Stimulated activated naive CD8-positive, alpha-beta T cell treated with anti-CD3 and anti-CD28 coated beads, Interleukin-15, amount 100 ng/mL, for 72 hours (primary cell): Measurements from ENCODE around the gene PIK3R4.

ENCODE experiments used
- ATAC-seq: fragments of 150-1000 bp; cut with Tn5 transposase; 2 replicates; pipeline ENCODE4 v1.10.0; 2021; ENCODE audit warnings: mild to moderate bottlenecking, moderate library complexity
- DNase-seq, 2 donors: peaks; one replicate each; pipeline ENCODE4 v3.0.0; 2021 to 2022
- H3K27ac Mint-ChIP-seq, 2 donors: one replicate each; pipeline ENCODE4 v1.8.0; 2022; ENCODE audit warnings: mild to moderate bottlenecking in 2 of 2, mixed read lengths in 2 of 2, moderate library complexity in 2 of 2
- H3K27me3 Mint-ChIP-seq: one replicate; pipeline ENCODE4 v1.8.0; 2022; ENCODE audit warnings: mixed read lengths
- H3K4me1 Mint-ChIP-seq: one replicate; pipeline ENCODE4 v1.8.0; 2022; ENCODE audit warnings: mild to moderate bottlenecking, mixed read lengths
- H3K4me3 Mint-ChIP-seq, 2 donors: one replicate each; pipeline ENCODE4 v1.8.0; 2022; ENCODE audit warnings: mild to moderate bottlenecking in 2 of 2, mixed read lengths in 2 of 2, moderate library complexity in 1 of 2
- H3K9me3 Mint-ChIP-seq, 2 donors: one replicate each; pipeline ENCODE4 v1.8.0; 2022; ENCODE audit warnings: mixed read lengths in 2 of 2

The PIK3R4 gene

DNA sequence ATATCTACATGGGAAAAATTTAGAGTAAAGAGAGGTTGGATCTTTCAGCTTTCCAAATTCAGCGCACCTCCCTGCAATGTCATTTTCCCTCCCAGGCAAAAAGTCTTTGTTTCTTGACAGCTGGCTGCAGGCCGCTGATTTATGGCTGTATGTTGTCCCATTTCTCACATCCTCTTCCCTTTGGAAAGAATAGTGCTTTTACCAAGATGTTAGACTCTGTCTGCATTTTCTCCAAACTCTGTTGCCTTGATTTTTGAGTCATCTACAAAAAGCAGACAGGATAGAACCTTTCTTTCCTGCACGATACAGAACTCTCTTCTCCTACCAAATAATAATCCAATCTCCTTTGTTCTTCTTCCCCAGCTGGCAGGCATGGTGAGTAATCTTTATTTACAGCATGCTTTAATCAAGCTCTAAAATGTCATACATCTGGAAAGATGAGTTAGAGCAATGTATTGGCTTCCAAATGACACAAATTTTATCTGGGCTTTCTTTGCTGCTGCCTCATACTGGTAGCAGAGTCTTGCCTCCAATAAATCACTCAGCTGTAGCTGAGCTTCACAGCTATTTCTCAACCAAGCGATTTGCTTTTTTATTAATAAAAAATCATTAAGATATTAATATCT lies 101.9 kb downstream of the PIK3R4 start:
- Mint-ChIP-seq H3K4me3 (no peak overlapping the region), H3K9me3 (no peaks in the 10 kb centered on the region), H3K27me3 (peaks cover 22% of the 10 kb centered on the region), H3K4me1 (no peaks in the 10 kb centered on the region), H3K27ac (no peak overlapping the region)
- ATAC-seq (no peak), DNase-seq (no peak)

DNA sequence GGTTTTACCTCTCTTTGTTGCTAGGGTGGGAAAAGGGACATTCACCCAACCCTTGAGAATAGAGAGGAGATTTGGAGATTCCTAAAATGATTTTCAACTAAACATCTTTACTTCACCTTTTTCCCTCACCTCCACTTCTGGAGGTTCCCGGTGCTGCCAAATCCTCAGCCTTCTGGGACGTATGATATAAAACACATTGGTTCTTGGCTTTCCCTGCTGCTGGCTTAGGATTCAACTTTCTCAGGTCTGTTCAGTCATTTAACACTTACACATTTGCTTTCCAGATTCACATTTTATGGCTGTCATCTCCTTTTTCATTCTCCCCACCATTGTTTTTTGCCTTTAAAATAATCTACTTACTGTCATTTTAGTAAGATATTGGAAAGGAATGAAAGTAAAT lies 106.6 kb downstream of the PIK3R4 start:
- Mint-ChIP-seq H3K27ac (no peak overlapping the region), H3K9me3 (peaks cover 0 to 5% of the 10 kb centered on the region in 2 donors), H3K27me3 (peaks cover 20% of the 10 kb centered on the region), H3K4me1 (no peaks in the 10 kb centered on the region), H3K4me3 (no peak overlapping the region)
- no peak for DNase-seq
- ATAC-seq: no peak

DNA sequence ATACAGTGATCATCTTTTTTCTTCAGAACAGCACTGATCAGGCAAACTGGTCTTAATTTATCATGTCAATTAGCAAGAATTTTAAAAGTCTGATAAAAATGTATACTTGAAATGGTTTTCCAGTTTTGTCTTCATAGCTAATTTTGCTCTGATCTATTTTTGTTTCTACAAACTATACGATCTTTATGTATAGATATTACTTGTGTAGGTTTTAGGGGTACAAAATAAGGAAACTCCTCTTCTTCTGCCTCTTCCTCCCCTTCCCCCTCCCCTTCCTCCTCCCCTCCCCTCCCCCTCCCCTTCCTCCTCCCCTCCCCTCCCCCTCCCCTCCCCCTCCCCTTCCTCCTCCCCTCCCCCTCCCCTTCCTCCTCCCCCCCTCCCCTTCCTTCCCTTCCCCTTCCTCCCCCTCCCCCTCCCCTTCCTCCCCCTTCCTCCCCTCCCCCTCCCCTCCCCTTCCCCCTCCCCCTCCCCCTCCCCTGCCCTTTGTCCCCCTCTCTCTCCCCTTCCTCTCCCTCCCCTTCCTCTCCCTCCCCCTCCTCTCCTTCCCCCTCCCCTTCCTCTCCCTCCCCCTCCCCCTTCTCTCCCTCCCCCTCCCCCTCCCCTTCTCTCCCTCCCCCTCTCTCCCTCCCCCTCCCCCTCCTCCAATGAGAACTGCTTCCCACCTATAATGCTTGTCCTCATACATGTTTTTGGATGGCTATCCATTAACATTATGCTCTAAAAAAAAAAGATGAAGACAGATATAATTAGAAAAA lies 110.0 kb downstream of the PIK3R4 start:
- H3K27me3 Mint-ChIP-seq: no peaks in the 10 kb centered on the region
- H3K27ac Mint-ChIP-seq: no peak overlapping the region
- ATAC-seq: no peak
- H3K4me1 Mint-ChIP-seq: no peaks in the 10 kb centered on the region
- peaks cover 0 to 5% of the 10 kb centered on the region in 2 donors for H3K9me3 Mint-ChIP-seq
- DNase-seq: no peak
- no peak overlapping the region for H3K4me3 Mint-ChIP-seq

DNA sequence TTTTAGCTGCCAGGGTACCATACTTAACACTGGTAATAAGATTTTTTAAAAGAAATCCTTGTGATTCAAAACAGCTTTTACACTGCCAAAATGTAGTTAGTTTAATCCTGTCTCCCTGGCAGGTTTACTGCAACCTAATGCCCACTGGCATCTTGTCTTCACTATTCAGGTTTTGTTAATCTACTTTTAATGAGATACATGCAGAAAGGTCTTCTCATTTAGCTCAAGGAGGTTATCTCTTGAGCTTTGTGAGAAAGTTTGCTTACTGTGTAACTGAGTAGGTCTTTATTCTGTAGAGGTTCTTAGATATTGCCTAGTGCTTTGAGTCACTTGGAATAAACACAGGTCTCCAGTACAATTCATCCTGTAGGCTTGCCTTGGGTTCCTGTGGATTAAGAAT lies 110.7 kb downstream of the PIK3R4 start:
- ATAC-seq (no peak), DNase-seq (no peak)
- Mint-ChIP-seq H3K4me1 (no peaks in the 10 kb centered on the region), H3K9me3 (peaks cover 0 to 5% of the 10 kb centered on the region in 2 donors), H3K27ac (no peak overlapping the region), H3K27me3 (no peaks in the 10 kb centered on the region), H3K4me3 (no peak overlapping the region)

DNA sequence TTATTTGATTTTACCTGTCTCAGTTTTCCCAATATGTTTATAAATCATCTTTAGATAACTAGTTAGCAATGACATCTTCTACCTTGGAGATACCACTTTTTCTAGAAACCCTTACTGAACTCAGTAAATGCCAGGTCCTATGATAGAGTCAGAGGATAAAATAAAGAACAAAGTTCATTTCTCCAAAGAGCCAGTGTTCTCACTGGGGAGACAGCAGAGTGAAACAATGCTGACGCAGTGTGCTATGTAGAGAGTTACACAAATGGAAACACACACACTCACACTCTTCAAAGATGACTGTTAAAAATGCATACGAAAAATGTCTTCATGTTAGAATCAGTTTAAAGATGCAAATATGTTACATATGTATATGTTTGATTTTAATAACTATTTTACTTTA lies 111.3 kb downstream of the PIK3R4 start:
- Mint-ChIP-seq H3K4me3 (no peak overlapping the region), H3K27me3 (no peaks in the 10 kb centered on the region), H3K4me1 (no peaks in the 10 kb centered on the region), H3K27ac (no peak overlapping the region), H3K9me3 (peaks cover 0 to 5% of the 10 kb centered on the region in 2 donors)
- DNase-seq (no peak), ATAC-seq (no peak)
